ENCODE data around the gene TNFSF11.

GRCh38 chr13:42623916-42624315 lies 50.0 kb downstream of the TNFSF11 start:
- TF ChIP-seq, protein P1, sequence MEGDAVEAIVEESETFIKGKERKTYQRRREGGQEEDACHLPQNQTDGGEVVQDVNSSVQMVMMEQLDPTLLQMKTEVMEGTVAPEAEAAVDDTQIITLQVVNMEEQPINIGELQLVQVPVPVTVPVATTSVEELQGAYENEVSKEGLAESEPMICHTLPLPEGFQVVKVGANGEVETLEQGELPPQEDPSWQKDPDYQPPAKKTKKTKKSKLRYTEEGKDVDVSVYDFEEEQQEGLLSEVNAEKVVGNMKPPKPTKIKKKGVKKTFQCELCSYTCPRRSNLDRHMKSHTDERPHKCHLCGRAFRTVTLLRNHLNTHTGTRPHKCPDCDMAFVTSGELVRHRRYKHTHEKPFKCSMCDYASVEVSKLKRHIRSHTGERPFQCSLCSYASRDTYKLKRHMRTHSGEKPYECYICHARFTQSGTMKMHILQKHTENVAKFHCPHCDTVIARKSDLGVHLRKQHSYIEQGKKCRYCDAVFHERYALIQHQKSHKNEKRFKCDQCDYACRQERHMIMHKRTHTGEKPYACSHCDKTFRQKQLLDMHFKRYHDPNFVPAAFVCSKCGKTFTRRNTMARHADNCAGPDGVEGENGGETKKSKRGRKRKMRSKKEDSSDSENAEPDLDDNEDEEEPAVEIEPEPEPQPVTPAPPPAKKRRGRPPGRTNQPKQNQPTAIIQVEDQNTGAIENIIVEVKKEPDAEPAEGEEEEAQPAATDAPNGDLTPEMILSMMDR (IDR thresholded peaks at IDR 0.05) = no peak
- no peak for TF ChIP-seq POLR2AphosphoS5 (IDR thresholded peaks at IDR 0.05)
- no peak for TF ChIP-seq POLR2A (IDR thresholded peaks at IDR 0.05)
- no peak for TF ChIP-seq EP300 (IDR thresholded peaks at IDR 0.05)
